T-cell (primary cell): ENCODE data around the gene GTPBP2. TPM values are rescaled to one million over a fixed set of nuclear protein-coding genes. Genes with fewer than 3 reads are reported as not detected.

ENCODE experiments used
- ATAC-seq, 4 experiments: fragments of 200-7000 bp in 3 of 4; fragments of 150-1000 bp in 1 of 4; cut with Tn5 transposase; replicated peaks in 1 of 4; 1 replicate in 3 of 4; 2 replicates in 1 of 4; pipeline ENCODE4 v1.10.0; 2021; ENCODE audit warnings: moderate library complexity in 3 of 4, mild to moderate bottlenecking in 2 of 4, moderate number of reproducible peaks in 1 of 4
- CTCF ChIA-PET, 2 donors: fragments of 300-600 bp; sonication (Branson Sonifier 250); formaldehyde crosslinking; loops; one replicate each; lab custom pipeline; 2022; ENCODE audit warnings: antibody characterized with exemption in 2 of 2; lab: Charles Lee
- POLR2A ChIA-PET, 2 donors: fragments of 300-600 bp; sonication (Branson Sonifier 250); formaldehyde crosslinking; loops; one replicate each; lab custom pipeline; 2022; ENCODE audit warnings: antibody characterized with exemption in 2 of 2; lab: Charles Lee
- DNase-seq, 35 experiments: peaks; one replicate each; pipeline versions ENCODE4 v3.0.0 to v3.0.0-alpha.2; 2013 to 2023
- H3K27ac ChIP-seq: one replicate; pipeline ENCODE4 v1.5.1; 2013; ENCODE audit warnings: low read length
- H3K27me3 ChIP-seq, 2 experiments: replicated peaks in 1 of 2; 1 replicate in 1 of 2; 2 replicates in 1 of 2; pipeline versions ENCODE4 v1.6.1 to v1.7.0; 2013; ENCODE audit warnings: low read length in 1 of 2, mixed read lengths in 1 of 2; ENCODE audit not compliant: control insufficient read depth in 2 of 2, insufficient read depth in 2 of 2; ENCODE audit errors: extremely low read depth in 1 of 2
- H3K36me3 ChIP-seq, 2 donors: 1 replicate in 1 of 2; 2 replicates in 1 of 2; pipeline versions ENCODE4 v1.6.1 to v1.7.0; 2013; ENCODE audit warnings: low read length in 1 of 2; ENCODE audit not compliant: control insufficient read depth in 2 of 2, insufficient read depth in 1 of 2; ENCODE audit errors: extremely low read depth in 1 of 2
- H3K4me1 ChIP-seq, 2 experiments: 1 replicate in 1 of 2; 2 replicates in 1 of 2; pipeline versions ENCODE4 v1.6.1 to v1.7.0; 2013; ENCODE audit warnings: low read length in 2 of 2, mixed read lengths in 1 of 2; ENCODE audit not compliant: insufficient read depth in 2 of 2, control insufficient read depth in 1 of 2; ENCODE audit errors: extremely low read depth in 1 of 2
- H3K4me3 ChIP-seq, 2 donors: 1 replicate in 1 of 2; 2 replicates in 1 of 2; pipeline versions ENCODE4 v1.5.1 to v1.7.0; 2013; ENCODE audit warnings: mild to moderate bottlenecking in 2 of 2, low read length in 1 of 2, moderate library complexity in 1 of 2; ENCODE audit not compliant: control insufficient read depth in 1 of 2; ENCODE audit errors: extremely low read depth in 1 of 2
- H3K9me3 ChIP-seq: 2 replicates; pipeline ENCODE4 v1.7.0; 2013
- H3K27ac Mint-ChIP-seq, 2 donors: one replicate each; pipeline ENCODE4 v1.8.0; 2020 to 2021; ENCODE audit warnings: mild to moderate bottlenecking in 2 of 2, mixed read lengths in 2 of 2
- H3K27me3 Mint-ChIP-seq, 2 donors: one replicate each; pipeline ENCODE4 v1.8.0; 2021 to 2022; ENCODE audit warnings: mixed read lengths in 2 of 2
- H3K36me3 Mint-ChIP-seq: one replicate; pipeline ENCODE4 v1.8.0; 2021; ENCODE audit warnings: mixed read lengths
- H3K4me1 Mint-ChIP-seq, 3 donors: one replicate each; pipeline ENCODE4 v1.8.0; 2020 to 2022; ENCODE audit warnings: mixed read lengths in 3 of 3, mild to moderate bottlenecking in 1 of 3
- H3K4me3 Mint-ChIP-seq, 3 donors: one replicate each; pipeline ENCODE4 v1.8.0; 2020 to 2022; ENCODE audit warnings: mild to moderate bottlenecking in 3 of 3, mixed read lengths in 3 of 3, moderate library complexity in 3 of 3
- H3K9me3 Mint-ChIP-seq, 3 donors: one replicate each; pipeline ENCODE4 v1.8.0; 2020 to 2022; ENCODE audit warnings: mixed read lengths in 3 of 3
- WGBS: methylation state at CpG from one replicate; pipeline ENCODE4 v1.1.5; 2013; ENCODE audit warnings: missing lambda C conversion rate; ENCODE audit not compliant: insufficient coverage; 5-methylcytosine and 5-hydroxymethylcytosine counted together
- total RNA-seq, 35 experiments: library from RNA in 6 of 35; stranded (reverse) in 6 of 35; fragments of 120-200 nt in 1 of 35; gene quantifications; one replicate each; pipeline versions ENCODE4 v1.2.1 to v1.2.4 and lab custom pipeline; 2013 to 2026

The GTPBP2 gene
- total RNA-seq, 5 donors from 2014 or later (not counting 1 experiment from before 2014, with no cell fraction given), result 58.4 to 87.0 (median 75.2) TPM

GRCh38 chr6:43621078-43621835, 7.8 kb downstream of the GTPBP2 start:
- Mint-ChIP-seq H3K4me1 (peaks cover 0 to 3% (median under 1%) of the 10 kb centered on the region in 3 donors), H3K9me3 (no peaks in the 10 kb centered on the region), H3K27ac (no peak overlapping the region), H3K27me3 (no peaks in the 10 kb centered on the region), H3K36me3 (peaks cover 35% of the 10 kb centered on the region), H3K4me3 (no peak overlapping the region)
- Histone ChIP-seq H3K4me3 (no peak overlapping the region), H3K36me3 (peaks cover 38 to 62% of the 10 kb centered on the region in 2 donors), H3K4me1 (no peaks in the 10 kb centered on the region), H3K27me3 (no peaks in the 10 kb centered on the region), H3K9me3 (no peaks in the 10 kb centered on the region), H3K27ac (no peak overlapping the region)
- ATAC-seq (no peak), DNase-seq (no peak)
- ChIA-PET POLR2A (no interaction called here), CTCF (no interaction called here)
- over 99% methylated on average over 9 of the region's 12 CpGs for WGBS

DNA sequence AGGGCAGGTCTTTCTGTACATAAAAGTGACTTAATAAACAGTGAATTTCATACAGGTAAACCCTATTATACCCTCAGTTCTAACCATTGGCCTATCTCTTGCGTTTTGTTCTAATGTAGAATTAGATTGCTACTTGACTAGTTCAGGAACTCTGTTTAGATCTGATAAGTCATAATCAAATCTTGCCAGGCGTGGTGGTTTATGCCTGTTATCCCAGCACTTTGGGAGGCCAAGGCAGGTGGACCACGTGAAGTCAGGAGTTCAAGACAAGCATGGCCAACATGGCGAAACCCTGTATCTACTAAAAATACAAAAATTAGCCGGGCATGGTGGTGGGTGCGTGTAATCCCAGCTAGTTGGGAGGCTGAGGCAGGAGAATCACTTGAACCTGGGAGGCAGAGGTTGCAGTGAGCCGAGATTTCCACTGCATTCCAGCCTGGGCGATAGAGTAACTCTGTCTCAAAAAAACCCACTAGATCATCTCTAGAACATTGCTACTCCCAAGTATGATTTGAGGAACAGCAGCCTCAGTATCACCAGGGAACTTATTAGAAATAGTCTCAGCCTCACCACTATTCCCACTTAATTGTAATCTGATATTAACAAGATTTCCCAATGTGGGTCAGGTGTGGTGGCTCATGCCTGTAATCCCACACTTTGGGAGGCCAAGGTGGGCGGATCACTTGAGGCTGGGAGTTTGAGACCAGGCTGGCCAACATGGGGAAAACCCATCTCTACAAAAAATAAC, 12.2 kb downstream of the GTPBP2 start:
- peaks cover 22% of the 10 kb centered on the region for H3K36me3 Mint-ChIP-seq
- 100% methylated on average over 3 of the region's 9 CpGs for WGBS
- ChIA-PET CTCF (interaction anchor here in 1 of 2 donors (0.7 kb wide), 2 partner anchors 30 to 51 kb away, joined by 3 to 6 read pairs; no protein-coding TSS in a partner anchor), POLR2A (interaction anchor here in 1 of 2 donors (0.6 kb wide), 1 partner anchor 13 kb away, joined by 3 read pairs; no protein-coding TSS in a partner anchor)
- no peaks in the 10 kb centered on the region for H3K9me3 Mint-ChIP-seq
- H3K27ac Mint-ChIP-seq, result peak overlapping the region in 1 of 2 donors; percentile 52
- DNase-seq (no peak), ATAC-seq (no peak)
- no peak overlapping the region for H3K4me3 Mint-ChIP-seq
- peaks cover 0 to 2% (median 0%) of the 10 kb centered on the region in 3 donors for H3K4me1 Mint-ChIP-seq
- H3K27me3 Mint-ChIP-seq, result no peaks in the 10 kb centered on the region
- no peak overlapping the region for H3K4me3 ChIP-seq
- H3K4me1 ChIP-seq, result no peaks in the 10 kb centered on the region
- no peaks in the 10 kb centered on the region for H3K27me3 ChIP-seq
- no peak overlapping the region for H3K27ac ChIP-seq
- peaks cover 23 to 48% of the 10 kb centered on the region in 2 donors for H3K36me3 ChIP-seq
- no peaks in the 10 kb centered on the region for H3K9me3 ChIP-seq

GRCh38 chr6:43614396-43614730, 14.7 kb downstream of the GTPBP2 start:
- ATAC-seq (no peak), DNase-seq (no peak)
- ChIA-PET CTCF (no interaction called here), POLR2A (no interaction called here)
- H3K27me3 Mint-ChIP-seq, result no peaks in the 10 kb centered on the region
- no peaks in the 10 kb centered on the region for H3K9me3 Mint-ChIP-seq
- 100% methylated on average over 1 of the region's 3 CpGs for WGBS
- H3K4me3 Mint-ChIP-seq, result no peak overlapping the region
- Histone ChIP-seq H3K4me1 (no peaks in the 10 kb centered on the region), H3K27ac (no peak overlapping the region), H3K4me3 (no peak overlapping the region), H3K27me3 (no peaks in the 10 kb centered on the region), H3K9me3 (no peaks in the 10 kb centered on the region), H3K36me3 (peaks cover 15 to 45% of the 10 kb centered on the region in 2 donors)
- H3K36me3 Mint-ChIP-seq, result peaks cover 20% of the 10 kb centered on the region
- H3K27ac Mint-ChIP-seq, result no peak overlapping the region
- H3K4me1 Mint-ChIP-seq, result peaks cover 0 to under 1% (median 0%) of the 10 kb centered on the region in 3 donors

- no peaks in the 10 kb centered on the region for H3K27me3 ChIP-seq
- DNase-seq, result no peak
- H3K27ac Mint-ChIP-seq, result no peak overlapping the region
- CTCF ChIA-PET, result no interaction called here
- no peaks in the 10 kb centered on the region for H3K27me3 Mint-ChIP-seq
- H3K4me1 Mint-ChIP-seq, result peaks cover 0 to 2% (median 0%) of the 10 kb centered on the region in 3 donors
- POLR2A ChIA-PET, result no interaction called here
- 100% methylated on average over 4 of the region's 6 CpGs for WGBS
- H3K4me3 ChIP-seq, result no peak overlapping the region
- H3K36me3 ChIP-seq, result peaks cover 15 to 49% of the 10 kb centered on the region in 2 donors
- ATAC-seq, result no peak
- H3K9me3 Mint-ChIP-seq, result no peaks in the 10 kb centered on the region
- H3K9me3 ChIP-seq, result no peaks in the 10 kb centered on the region
- no peaks in the 10 kb centered on the region for H3K4me1 ChIP-seq
- no peak overlapping the region for H3K27ac ChIP-seq
- H3K36me3 Mint-ChIP-seq, result peaks cover 19% of the 10 kb centered on the region
- no peak overlapping the region for H3K4me3 Mint-ChIP-seq
Measured at GRCh38 chr6:43613721-43614395, 15.2 kb downstream of the GTPBP2 start.

- Histone ChIP-seq H3K9me3 (no peaks in the 10 kb centered on the region), H3K36me3 (peaks cover 15 to 53% of the 10 kb centered on the region in 2 donors), H3K27me3 (no peaks in the 10 kb centered on the region), H3K27ac (no peak overlapping the region), H3K4me3 (no peak overlapping the region), H3K4me1 (no peaks in the 10 kb centered on the region)
- Mint-ChIP-seq H3K9me3 (no peaks in the 10 kb centered on the region), H3K4me1 (peaks cover 5 to 9% (median 7%) of the 10 kb centered on the region in 3 donors), H3K27me3 (no peaks in the 10 kb centered on the region), H3K36me3 (peaks cover 30% of the 10 kb centered on the region), H3K4me3 (no peak overlapping the region), H3K27ac (peak overlapping the region in 1 of 2 donors; percentile 71)
- DNase-seq, result no peak
- no peak for ATAC-seq
- WGBS, result 91% methylated on average over 4 of the region's 5 CpGs
- POLR2A ChIA-PET, result no interaction called here
- CTCF ChIA-PET, result interaction anchor here in 1 of 2 donors (0.5 to 1.1 kb wide), 2 partner anchors 27 to 469 kb away, joined by 3 read pairs; no protein-coding TSS in a partner anchor
Measured at GRCh38 chr6:43610431-43610830, 18.6 kb downstream of the GTPBP2 start.

- no peak overlapping the region for H3K4me3 Mint-ChIP-seq
- Histone ChIP-seq H3K27me3 (no peaks in the 10 kb centered on the region), H3K4me3 (no peak overlapping the region), H3K27ac (no peak overlapping the region), H3K9me3 (no peaks in the 10 kb centered on the region), H3K4me1 (no peaks in the 10 kb centered on the region), H3K36me3 (peaks cover 10 to 54% of the 10 kb centered on the region in 2 donors)
- ChIA-PET POLR2A (interaction anchor here in 1 of 2 donors (0.5 kb wide), 1 partner anchor 20 kb away, joined by 5 read pairs; the partner anchor contains the start of gene GTPBP2), CTCF (interaction anchor here (0.5 to 1.7 kb wide), 3 partner anchors 20 to 470 kb away, joined by 3 to 8 read pairs (median 4); partner anchors contain the start of gene GTPBP2 (in 1 of the 2))
- no peaks in the 10 kb centered on the region for H3K27me3 Mint-ChIP-seq
- no peaks in the 10 kb centered on the region for H3K9me3 Mint-ChIP-seq
- peaks cover 5 to 9% (median 7%) of the 10 kb centered on the region in 3 donors for H3K4me1 Mint-ChIP-seq
- no CpG with 5 or more reads among the region's 1 CpG for WGBS
- H3K27ac Mint-ChIP-seq, result no peak overlapping the region
- ATAC-seq (no peak), DNase-seq (no peak)
- H3K36me3 Mint-ChIP-seq, result peaks cover 37% of the 10 kb centered on the region
Measured at GRCh38 chr6:43609402-43609801, 19.7 kb downstream of the GTPBP2 start.
